K562 (cell line): ENCODE results near the gene SCRN1. TPM values are rescaled to one million over a fixed set of nuclear protein-coding genes. Genes with fewer than 3 reads are reported as not detected.

Source experiments
- ATAC-seq: fragments of 200-7000 bp; cut with Tn5 transposase; 3 replicates; pipeline ENCODE4 v1.9.1; 2020; ENCODE audit warnings: moderate library complexity
- BruUV-seq: library from RNA; stranded (reverse); fragments of 400-500 nt; replicated peaks from 2 replicates; lab custom pipeline; 2021; lab: Mats Ljungman, UMichigan
- CTCF ChIA-PET: fragments of 300-600 bp; formaldehyde crosslinking; extraction: SDS; loops from one replicate; lab custom pipeline; 2021; ENCODE audit warnings: low intra/inter-chr PET ratio; lab: Yijun Ruan, JAX
- POLR2A ChIA-PET: fragments of 300-600, 350-650 bp; sonication (Branson Sonifier 250); formaldehyde crosslinking; extraction: SDS; loops from one replicate; lab custom pipeline; 2021; ENCODE audit warnings: antibody characterized with exemption, inconsistent platforms; lab: Yijun Ruan, JAX
- DNase-seq, 4 experiments: peaks; one replicate each; pipeline versions ENCODE4 v3.0.0 to v3.0.0-alpha.2; 2011 to 2018; ENCODE audit warnings: low spot score in 3 of 4, mixed read lengths in 3 of 4; ENCODE audit errors: extremely low read depth in 1 of 4
- FAIRE-seq: peaks from 2 replicates; lab custom pipeline; 2011; peaks lifted over from hg19 to GRCh38; lab: Jason Lieb, UNC
- H2AFZ ChIP-seq: 2 replicates; pipeline ENCODE4 v1.6.0; 2011; ENCODE audit warnings: low read depth, low read length, control low read depth, inconsistent platforms
- H3K27ac ChIP-seq: fragments of 200-600 bp; 3 replicates; pipeline ENCODE4 v1.8.0; 2011; ENCODE audit warnings: low read depth, mild to moderate bottlenecking, control low read depth, inconsistent platforms, low read length, moderate library complexity, mixed read lengths; ENCODE audit errors: extremely low read depth
- H3K27me3 ChIP-seq, 2 experiments: fragments of 300-600 bp in 1 of 2; 2 replicates in 1 of 2; 3 replicates in 1 of 2; pipeline versions ENCODE4 v1.6.0 to v1.8.0; 2011; ENCODE audit warnings: inconsistent platforms in 2 of 2, low read length in 2 of 2, mild to moderate bottlenecking in 1 of 2, mixed read lengths in 1 of 2, moderate library complexity in 1 of 2; ENCODE audit not compliant: control insufficient read depth in 2 of 2, insufficient read depth in 2 of 2
- H3K36me3 ChIP-seq: fragments of 300-600 bp; 3 replicates; pipeline ENCODE4 v1.8.0; 2011; ENCODE audit warnings: mild to moderate bottlenecking, low read length, inconsistent platforms; ENCODE audit not compliant: control insufficient read depth, insufficient read depth
- H3K4me1 ChIP-seq, 2 experiments: fragments of 200-600 bp in 1 of 2; replicated peaks in 1 of 2; 2 replicates in 1 of 2; 3 replicates in 1 of 2; pipeline versions ENCODE4 v1.5.1 to v1.8.0; 2011; ENCODE audit warnings: inconsistent platforms in 2 of 2, low read length in 2 of 2, mild to moderate bottlenecking in 1 of 2, mixed read lengths in 1 of 2, moderate library complexity in 1 of 2; ENCODE audit not compliant: control insufficient read depth in 2 of 2, insufficient read depth in 2 of 2
- H3K4me2 ChIP-seq: 2 replicates; pipeline ENCODE4 v1.6.1; 2011; ENCODE audit warnings: low read length, control low read depth, inconsistent platforms, mixed read lengths; ENCODE audit not compliant: insufficient read depth
- H3K4me3 ChIP-seq: fragments of 200-600 bp; sonication (generic), shearing (Covaris generic); 2 replicates; pipeline ENCODE4 v1.5.1; 2016; ENCODE audit warnings: control low read depth, inconsistent platforms
- H3K79me2 ChIP-seq: fragments of 200-600 bp; 3 replicates; pipeline ENCODE4 v1.8.0; 2011; ENCODE audit warnings: low read length, inconsistent platforms; ENCODE audit not compliant: control insufficient read depth, insufficient read depth
- H3K9ac ChIP-seq, 2 experiments: 2 replicates each; pipeline versions ENCODE4 v1.6.0 to v1.6.1; 2011; ENCODE audit warnings: low read depth in 2 of 2, low read length in 2 of 2, control low read depth in 1 of 2, inconsistent platforms in 1 of 2, mild to moderate bottlenecking in 1 of 2, mixed read lengths in 1 of 2; ENCODE audit not compliant: insufficient read depth in 1 of 2
- H3K9me1 ChIP-seq: one replicate; pipeline ENCODE4 v1.6.0; 2011; ENCODE audit warnings: inconsistent platforms, mild to moderate bottlenecking, low read length, moderate library complexity; ENCODE audit not compliant: control insufficient read depth, insufficient read depth
- H3K9me3 ChIP-seq: replicated peaks from 2 replicates; pipeline ENCODE4 v1.5.1; 2011; ENCODE audit warnings: low read depth, low read length, inconsistent platforms; ENCODE audit not compliant: control insufficient read depth, insufficient read depth
- H4K20me1 ChIP-seq: replicated peaks from 2 replicates; pipeline ENCODE4 v1.6.1; 2011; ENCODE audit warnings: low read length, inconsistent platforms, mixed read lengths; ENCODE audit not compliant: control insufficient read depth, insufficient read depth
- CHD1 ChIP-seq: fragments of 200-600 bp; sonication (generic); IDR thresholded peaks from one replicate; pipeline ENCODE4 v1.6.1; 2012; ENCODE audit warnings: mild to moderate bottlenecking, moderate library complexity, low read length, inconsistent platforms
- HNRNPLL ChIP-seq: fragments of 200-400 bp; formaldehyde crosslinking; IDR thresholded peaks from 2 replicates; pipeline ENCODE4 v1.6.1; 2017; ENCODE audit warnings: low read length, low read depth, mild to moderate bottlenecking; ENCODE audit not compliant: poor library complexity, severe bottlenecking
- NCOA1 ChIP-seq: fragments of 450-650 bp; IDR thresholded peaks from 2 replicates; pipeline ENCODE4 v1.6.1; 2016; ENCODE audit warnings: low read depth
- SREBF1 ChIP-seq: fragments of 150-350 bp; IDR thresholded peaks from 2 replicates; pipeline ENCODE4 v1.6.1; 2014; ENCODE audit warnings: antibody characterized with exemption, low read depth, low read length, borderline replicate concordance
- TAF15 ChIP-seq: fragments of 200-400 bp; formaldehyde crosslinking; IDR thresholded peaks from 2 replicates; pipeline ENCODE4 v1.6.1; 2017; ENCODE audit warnings: mild to moderate bottlenecking, low read depth, low read length, moderate library complexity
- ZNF124 ChIP-seq: sonication (generic); formaldehyde crosslinking; IDR thresholded peaks from 2 replicates; pipeline ENCODE4 v1.8.1; 2022; ENCODE audit warnings: missing genetic modification reagents
- ZNF165 ChIP-seq: fragments of 250-450 bp; sonication (Bioruptor Pico); IDR thresholded peaks from 2 replicates; pipeline ENCODE4 v1.4.0; 2020; ENCODE audit warnings: borderline replicate concordance
- ZNF384 ChIP-seq: IDR thresholded peaks from 2 replicates; pipeline ENCODE4 v1.6.1; 2012; ENCODE audit warnings: low read depth, low read length, improper control_type of control experiment
- WGBS: fragments of 100-300 bp; shearing (Covaris generic); methylation state at CpG from one replicate; pipeline ENCODE4 v1.1.6; 2016; ENCODE audit warnings: low coverage, mixed read lengths; ENCODE audit not compliant: insufficient coverage; ENCODE audit errors: missing lambda C conversion rate; 5-methylcytosine and 5-hydroxymethylcytosine counted together
- in situ Hi-C: fragments of 300-500 bp; cut with MboI; formaldehyde crosslinking; loops from 4 replicates; pipeline ENCODE4 v1.15.0; 2018; ENCODE audit warnings: inconsistent platforms, mixed read lengths
- intact Hi-C: fragments of 100-400 bp; cut with micrococcal nuclease; formaldehyde crosslinking; loops from 2 replicates; pipeline ENCODE4 v1.14.2; 2022
- polyA plus RNA-seq, 8 experiments: library from polyadenylated mRNA; depleted of rRNA in 4 of 8; stranded (reverse) in 5 of 8; unstranded in 3 of 8; fragments of >200 nt; fragmentation: Nextera tagmentation in 2 of 8; fragmentation: Illumina TruSeq in 1 of 8; extraction: Ambion mirVana in 2 of 8; extraction: Trizol in 1 of 8; gene quantifications; 2 replicates each; pipeline versions ENCODE4 v1.2.1 to v1.2.3, GENCODE V29; 2011 to 2014; ENCODE audit warnings: inconsistent platforms in 1 of 8, missing spikeins in 1 of 8
- total RNA-seq, 7 experiments: library from RNA; depleted of rRNA in 6 of 7; stranded (reverse); fragments of >200 nt in 6 of 7; fragmentation: Illumina TruSeq in 2 of 7; extraction: Trizol in 2 of 7; gene quantifications; 2 replicates each; pipeline versions ENCODE4 v1.2.1 to v1.2.3, GENCODE V29; 2011 to 2021; ENCODE audit warnings: low replicate concordance in 1 of 7

SCRN1 gene
- total and polyA plus RNA-seq, 9 of the 15 experiments (the other 6 are each of a cell fraction or from before 2014, with no cell fraction given): 0.13 to 1.4 (median 0.20) TPM

GRCh38 chr7:29987083-29987482, 2.5 kb downstream of the SCRN1 start:
- H2AFZ ChIP-seq: peak overlapping the region; percentile 81
- ATAC-seq (no peak), DNase-seq (no peak), FAIRE-seq (no peak)
- in situ Hi-C loops (no loop called here), intact Hi-C loops (no loop called here)
- H3K36me3 ChIP-seq: no peaks in the 10 kb centered on the region
- ChIA-PET CTCF (no interaction called here), POLR2A (no interaction called here)
- no peaks in the 10 kb centered on the region; the same call in 1 of the 2 replicates for H3K9me3 ChIP-seq
- 5% methylated on average over 2 of the region's 2 CpGs for WGBS
- H3K4me2 ChIP-seq: no peak overlapping the region
- peaks cover 0 to 6% of the 10 kb centered on the region in 2 experiments; a peak in 2 of 5 replicates for H3K4me1 ChIP-seq
- H4K20me1 ChIP-seq: no peaks in the 10 kb centered on the region
- no peak overlapping the region for H3K4me3 ChIP-seq
- TF ChIP-seq TAF15 (no peak), NCOA1 (no peak), ZNF165 (no peak), SREBF1 (no peak), CHD1 (no peak), ZNF124 (no peak)
- no peak overlapping the region for H3K9ac ChIP-seq
- no peak overlapping the region for H3K27ac ChIP-seq
- no peaks in the 10 kb centered on the region for H3K79me2 ChIP-seq
- no TSS peak for BruUV-seq
- peaks cover 4 to 5% of the 10 kb centered on the region in 2 experiments; a peak in 3 of 5 replicates for H3K27me3 ChIP-seq
- H3K9me1 ChIP-seq: no peaks in the 10 kb centered on the region

DNA sequence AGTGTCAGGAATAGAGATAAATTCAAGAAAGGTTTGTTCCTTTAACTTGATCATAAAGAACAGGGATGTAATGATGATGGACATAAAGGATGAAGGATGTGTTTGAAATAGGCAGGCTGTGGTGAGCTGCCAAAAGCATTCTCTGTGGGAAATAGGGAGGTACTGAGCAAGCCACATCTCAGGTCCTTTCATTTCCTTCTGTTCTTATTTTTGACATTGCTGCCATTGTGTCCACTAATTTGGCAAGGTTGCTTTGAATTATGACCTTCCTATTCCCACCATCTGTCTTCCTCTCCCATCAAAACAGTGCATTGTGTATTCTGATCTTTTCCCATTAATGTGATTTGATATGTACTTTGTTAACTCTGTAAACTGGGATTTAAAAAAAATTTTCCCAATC, 9.4 kb downstream of the SCRN1 start:
- H3K4me2 ChIP-seq: no peak overlapping the region
- POLR2A ChIA-PET: no interaction called here
- H4K20me1 ChIP-seq: no peaks in the 10 kb centered on the region
- H3K36me3 ChIP-seq: no peaks in the 10 kb centered on the region
- H3K4me3 ChIP-seq: no peak overlapping the region
- DNase-seq: no peak
- FAIRE-seq: no peak
- TF ChIP-seq HNRNPLL (no peak), ZNF384 (no peak)
- H3K9me3 ChIP-seq: no peaks in the 10 kb centered on the region
- in situ Hi-C loops (no loop called here), intact Hi-C loops (no loop called here)
- no peak overlapping the region for H3K27ac ChIP-seq
- no peak overlapping the region for H3K9ac ChIP-seq
- H2AFZ ChIP-seq: no peak overlapping the region
- no peaks in the 10 kb centered on the region for H3K9me1 ChIP-seq
- H3K27me3 ChIP-seq: peaks cover 0 to 6% of the 10 kb centered on the region in 2 experiments; a peak in 2 of 5 replicates
- BruUV-seq: no TSS peak
- H3K79me2 ChIP-seq: no peaks in the 10 kb centered on the region
- no peak for ATAC-seq
- H3K4me1 ChIP-seq: no peaks in the 10 kb centered on the region
- CTCF ChIA-PET: no interaction called here
